GM18951 (cell line): ENCODE data around the gene DND1.
A peak's percentile ranks its signal among the peaks of the same experiment; 100 is the strongest.
"Not testable (repeated sequence)": the region's sequence is repeated elsewhere in the genome, so short reads cannot be mapped to it uniquely, and the experiment has no call there.

Experiments used
- POLR2A ChIP-seq: IDR thresholded peaks from 4 replicates; pipeline ENCODE4 v1.6.1; 2011; ENCODE audit warnings: mild to moderate bottlenecking; ENCODE audit not compliant: insufficient read length, insufficient read depth; ENCODE audit errors: extremely low read depth
- in situ Hi-C: fragments of 300-500 bp; cut with MboI; formaldehyde crosslinking; loops from one replicate; pipeline ENCODE4 v1.12.0; 2022; ENCODE audit warnings: low sequenced_read_pairs, mixed read lengths, inconsistent platforms; ENCODE audit not compliant: unreplicated experiment

DND1 gene

DNA sequence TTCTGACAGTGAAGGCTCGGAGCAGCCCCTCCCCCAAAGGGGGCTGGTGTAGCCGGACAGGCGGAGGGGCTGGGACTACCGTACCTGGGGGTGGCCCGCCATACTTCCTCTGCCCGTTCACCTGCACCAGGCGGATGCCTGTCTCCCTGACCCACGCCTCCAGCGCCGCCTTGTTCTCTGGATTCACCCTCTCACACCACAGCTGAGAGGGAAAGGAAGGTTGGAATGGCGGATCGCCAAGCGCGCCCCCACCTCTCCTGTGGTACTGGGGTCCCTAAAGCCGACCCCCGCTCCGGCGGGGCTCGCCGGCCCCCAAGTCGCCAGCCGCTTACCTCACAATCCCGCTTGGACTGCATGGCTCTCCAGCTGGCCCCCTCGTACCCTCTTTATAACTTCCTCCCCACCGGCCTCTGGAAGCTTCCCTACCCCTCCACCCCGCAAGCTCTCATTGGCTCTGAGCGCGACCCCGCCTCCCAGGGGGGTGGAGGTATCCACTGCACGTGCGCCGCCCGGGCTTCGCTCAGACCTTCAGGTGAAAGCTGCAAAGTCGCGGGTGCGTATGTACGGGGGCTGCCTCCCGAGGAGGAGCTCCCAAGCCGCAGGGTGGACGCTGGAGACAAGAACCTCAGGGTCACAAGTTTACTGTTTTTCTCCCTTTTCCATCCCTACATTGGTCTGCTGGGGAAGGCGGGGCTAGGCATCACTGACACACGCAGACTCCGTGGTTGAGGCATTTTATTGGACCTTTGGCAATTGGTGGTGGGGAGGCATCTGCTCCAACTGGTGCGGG, at the start of gene DND1:
Gene DND1, minus strand, starts transcription at position 390 of the 790 bp plus-strand sequence. Its CDS starts 34 bp downstream, at position 356.
- no peak for TF ChIP-seq POLR2A
- in situ Hi-C loops = no loop called here

- in situ Hi-C loops = not testable (repeated sequence)
These were observed 48.0 kb upstream of the DND1 start for GRCh38 chr5:140721395-140721794.

GRCh38 chr5:140720738-140721137, 47.4 kb upstream of the DND1 start:
- in situ Hi-C loops = not testable (repeated sequence)

DNA sequence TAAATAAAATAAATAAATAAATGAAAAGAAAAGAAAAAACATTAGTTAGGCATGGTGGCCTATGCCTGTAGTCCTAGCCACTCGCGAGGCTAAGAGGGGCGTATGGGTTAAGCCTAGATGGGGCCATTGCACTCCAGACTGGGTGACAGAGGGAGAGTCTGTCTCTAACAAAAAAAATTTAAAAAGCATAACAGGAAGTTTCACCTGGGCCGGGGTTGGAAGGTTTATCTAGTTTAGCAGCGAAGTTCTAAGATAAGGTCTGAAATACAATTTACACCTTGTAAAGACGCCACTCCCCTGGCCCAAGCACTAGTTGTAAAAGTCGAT, 44.9 kb upstream of the DND1 start:
- in situ Hi-C loops = loop anchor here (10.0 kb wide), 1 partner anchor 353 kb away; the partner anchor contains the start of gene SLC4A9
- no peak for TF ChIP-seq POLR2A

- in situ Hi-C loops = loop anchor here (10.0 kb wide), 1 partner anchor 351 kb away; the partner anchor contains the start of gene SLC4A9
These were observed 42.9 kb upstream of the DND1 start for GRCh38 chr5:140716238-140716637.

DNA sequence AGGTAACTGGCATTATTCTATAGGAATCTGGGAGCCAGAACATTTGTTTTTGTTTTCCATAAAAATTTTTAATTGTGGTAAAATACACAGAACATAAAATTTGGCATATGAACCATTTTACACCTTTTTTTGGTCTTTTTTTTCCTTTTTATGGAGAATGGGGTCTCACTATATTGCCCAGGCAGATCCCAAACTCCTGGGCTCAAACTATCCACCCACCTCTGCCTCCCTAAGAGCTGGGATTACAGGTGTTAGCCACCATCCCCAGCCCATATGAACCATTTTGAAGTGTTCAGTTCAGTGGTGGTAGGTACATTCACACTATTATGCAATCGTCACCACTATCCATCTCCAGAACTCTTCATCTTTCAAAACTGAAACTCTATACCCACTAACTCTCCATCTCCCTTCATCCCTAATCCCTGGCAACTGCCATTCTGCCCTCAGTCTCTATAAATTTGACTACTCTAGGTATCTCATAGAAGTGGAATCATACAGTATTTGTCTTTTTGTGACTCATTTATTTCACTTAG, 40.3 kb upstream of the DND1 start:
- in situ Hi-C loops = loop anchor here (10.0 kb wide), 1 partner anchor 349 kb away; the partner anchor contains the start of gene SLC4A9
- no peak for TF ChIP-seq POLR2A

GRCh38 chr5:140711794-140712193, 38.4 kb upstream of the DND1 start:
- in situ Hi-C loops = loop anchor here (10.0 kb wide), 1 partner anchor 347 kb away; the partner anchor contains the start of gene SLC4A9

DNA sequence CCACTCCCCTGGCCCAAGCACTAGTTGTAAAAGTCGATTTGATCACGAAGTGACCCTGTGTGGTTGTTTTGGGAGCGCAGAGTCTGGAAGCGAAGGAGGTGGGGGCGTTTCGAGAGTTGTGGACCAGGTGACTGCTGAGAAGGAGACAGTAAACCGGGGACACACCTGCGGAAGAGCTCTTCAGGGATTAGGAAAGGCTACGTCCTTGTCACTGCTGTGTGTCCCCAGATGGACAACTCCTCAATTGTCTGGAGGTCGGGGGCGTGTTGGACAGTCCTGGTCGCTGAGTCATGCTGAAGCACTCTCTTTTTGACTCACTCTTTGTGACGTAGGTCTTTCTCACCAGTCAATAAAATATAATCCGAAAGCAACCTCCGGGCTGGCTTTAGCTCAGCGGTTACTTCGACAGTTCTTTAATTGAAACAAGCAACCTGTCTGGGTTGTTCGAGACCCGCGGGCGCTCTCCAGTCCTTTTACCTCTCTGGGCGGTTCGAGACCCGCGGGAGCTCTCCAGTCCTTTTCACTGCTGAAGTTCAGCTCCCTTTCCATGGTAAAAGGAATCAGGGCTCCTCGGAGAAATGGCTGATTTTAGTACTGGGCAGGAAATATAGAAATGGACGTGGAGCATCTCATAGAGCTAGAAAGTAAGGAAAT, 37.6 kb upstream of the DND1 start:
- TF ChIP-seq POLR2A = no peak
- in situ Hi-C loops = loop anchor here (10.0 kb wide), 1 partner anchor 346 kb away; the partner anchor contains the start of gene SLC4A9

More at GRCh38 chr5:140711794-140712193, 38.4 kb upstream of the DND1 start:
- TF ChIP-seq POLR2A = no peak

GRCh38 chr5:140708787-140709186, 35.4 kb upstream of the DND1 start:
- in situ Hi-C loops = not testable (repeated sequence)

DNA sequence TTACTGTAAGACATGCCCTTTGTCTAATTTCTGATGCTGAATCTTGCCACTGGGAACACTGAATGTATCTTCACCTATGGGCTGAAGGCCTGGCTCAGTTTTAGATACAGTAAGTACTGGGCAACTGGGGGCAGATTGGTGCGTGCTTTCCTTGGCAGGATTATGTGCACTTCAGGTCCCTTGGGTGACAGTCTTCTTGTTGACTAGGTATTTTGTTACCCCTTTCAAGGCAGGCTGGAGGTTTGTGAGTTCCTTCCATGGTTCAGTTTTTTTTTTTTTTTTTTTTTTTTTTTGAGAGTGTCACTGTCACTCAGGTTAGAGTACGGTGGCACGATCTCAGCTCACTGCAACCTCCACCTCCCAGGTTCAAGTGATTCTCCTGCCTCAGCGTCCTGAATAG, 34.4 kb upstream of the DND1 start:
- in situ Hi-C loops = no loop called here
- no peak for TF ChIP-seq POLR2A

GRCh38 chr5:140700177-140701144, 27.1 kb upstream of the DND1 start, which contains the start of gene ZMAT2:
Gene ZMAT2, plus strand, starts transcription at chr5:140700447. Its CDS starts 14 bp downstream, at chr5:140700461.
- in situ Hi-C loops = no loop called here
- TF ChIP-seq POLR2A = peak; percentile 63

- in situ Hi-C loops = no loop called here
- TF ChIP-seq POLR2A = no peak
These were observed 23.6 kb upstream of the DND1 start for GRCh38 chr5:140696891-140697492.

DNA sequence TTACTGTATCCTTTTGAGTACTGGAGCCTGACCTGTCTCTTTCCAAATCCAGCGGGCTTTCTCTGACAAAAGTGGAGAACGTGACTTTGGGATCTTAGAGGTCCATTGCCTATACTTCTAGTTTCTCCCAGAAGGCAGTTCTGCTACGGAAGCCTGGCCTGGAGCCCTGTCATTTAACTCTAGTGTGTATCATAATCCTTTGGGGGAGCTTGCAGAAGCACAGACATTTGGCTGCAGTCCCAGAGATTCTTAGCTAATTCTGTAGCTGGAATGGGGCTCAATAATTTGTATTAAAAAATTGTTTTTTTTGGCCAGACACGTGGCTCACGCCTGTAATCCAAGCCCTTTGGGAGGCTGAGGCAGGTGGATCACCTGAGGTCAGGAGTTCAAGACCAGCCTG, 20.9 kb upstream of the DND1 start:
- no peak for TF ChIP-seq POLR2A
- in situ Hi-C loops = no loop called here
